Measurements from ENCODE around the gene CHAF1B.
A peak's percentile ranks its signal among the peaks of the same experiment; 100 is the strongest.

The CHAF1B gene

GRCh38 chr21:36428761-36429432 is 43.7 kb downstream of the CHAF1B start:
- peak; percentile 61 for DNase-seq

- DNase-seq, result no peak
These were observed 44.9 kb downstream of the CHAF1B start for GRCh38 chr21:36429947-36430546.

- no peak for DNase-seq
These were observed 45.6 kb downstream of the CHAF1B start for GRCh38 chr21:36430841-36431240.

GRCh38 chr21:36431252-36431651 is 46.1 kb downstream of the CHAF1B start:
- DNase-seq, result no peak

GRCh38 chr21:36433059-36433709 is 48.0 kb downstream of the CHAF1B start:
- no peak for DNase-seq

- DNase-seq, result no peak
These were observed 49.0 kb downstream of the CHAF1B start for GRCh38 chr21:36434144-36434543.

GRCh38 chr21:36436829-36437744 is 51.9 kb downstream of the CHAF1B start:
- no peak for DNase-seq

- DNase-seq, result no peak
These were observed 52.5 kb downstream of the CHAF1B start for GRCh38 chr21:36437745-36438128.

GRCh38 chr21:36441715-36442114 is 56.5 kb downstream of the CHAF1B start:
- DNase-seq, result no peak

- no peak for DNase-seq
These were observed 61.1 kb downstream of the CHAF1B start for GRCh38 chr21:36446301-36446700.

- DNase-seq, result no peak
These were observed 65.3 kb downstream of the CHAF1B start for GRCh38 chr21:36450511-36450910.

GRCh38 chr21:36451506-36451905 is 66.3 kb downstream of the CHAF1B start:
- no peak for DNase-seq

- no peak for DNase-seq
These were observed 67.2 kb downstream of the CHAF1B start for GRCh38 chr21:36452281-36452825.

- no peak for DNase-seq
These were observed 68.9 kb downstream of the CHAF1B start for GRCh38 chr21:36454093-36454531.

GRCh38 chr21:36454706-36455105 is 69.5 kb downstream of the CHAF1B start:
- no peak for DNase-seq

GRCh38 chr21:36456729-36457414 is 71.7 kb downstream of the CHAF1B start:
- no peak for DNase-seq

GRCh38 chr21:36459098-36459497 is 73.9 kb downstream of the CHAF1B start:
- DNase-seq, result no peak

GRCh38 chr21:36460866-36461265 is 75.7 kb downstream of the CHAF1B start:
- no peak for DNase-seq

GRCh38 chr21:36461277-36461917 is 76.2 kb downstream of the CHAF1B start:
- DNase-seq, result no peak

GRCh38 chr21:36461918-36462486 is 76.8 kb downstream of the CHAF1B start:
- no peak for DNase-seq

GRCh38 chr21:36463204-36463603 is 78.0 kb downstream of the CHAF1B start:
- DNase-seq, result no peak
